ENCODE results near the gene SETSIP. TPM values are rescaled to one million over a fixed set of nuclear protein-coding genes. Genes with fewer than 3 reads are reported as not detected.
"Not testable (repeated sequence)": the region's sequence is repeated elsewhere in the genome, so short reads cannot be mapped to it uniquely, and the experiment has no call there.

SETSIP gene
- total and polyA plus RNA-seq, 2 of the 8 experiments (the other 6 are each of a cell fraction or from before 2014, with no cell fraction given), result 0.14 TPM; not detected in 1

DNA sequence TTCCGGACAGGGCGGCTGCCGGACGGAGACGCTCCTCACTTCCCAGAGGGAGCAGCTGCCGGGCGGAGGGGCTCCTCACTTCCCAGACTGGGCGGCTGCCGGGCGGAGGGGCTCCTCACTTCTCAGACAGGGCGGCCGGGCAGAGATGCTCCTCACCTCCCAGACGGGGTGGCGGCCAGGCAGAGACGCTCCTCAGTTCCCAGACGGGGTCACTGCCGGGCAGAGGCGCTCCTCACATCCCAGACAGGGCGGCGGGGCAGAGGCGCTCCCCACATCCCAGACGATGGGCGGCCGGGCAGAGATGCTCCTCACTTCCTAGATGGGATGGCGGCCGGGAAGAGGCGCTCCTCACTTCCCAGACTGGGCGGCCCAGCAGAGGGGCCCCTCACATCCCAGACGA, 49.2 kb downstream of the SETSIP start:
- H2BK15ac ChIP-seq (ENCODE audit: low read length), result not testable (repeated sequence)

More for the DNA sequence above, 49.2 kb downstream of the SETSIP start:
- H2BK5ac ChIP-seq (ENCODE audit: low read depth, low read length); H4K91ac ChIP-seq (replicated peaks; ENCODE audit: insufficient read length, low read length); H4K5ac ChIP-seq (ENCODE audit: insufficient read length, low read depth, low read length); H3K36me3 ChIP-seq (ENCODE audit: control insufficient read depth in 2 of 4, insufficient read depth in 4 of 4, low read length in 3 of 4); H3K56ac ChIP-seq (replicated peaks; ENCODE audit: insufficient read length, low read depth, low read length); H2BK20ac ChIP-seq (ENCODE audit: low read length); H3K4me3 ChIP-seq (ENCODE audit: extremely low read depth in 1 of 4, insufficient read depth in 2 of 4, low read depth in 3 of 4, low read length in 4 of 4); H3K27ac ChIP-seq (ENCODE audit: low read depth, low read length); H3K23me2 ChIP-seq (ENCODE audit: low read depth, low read length); H3K9me3 ChIP-seq (ENCODE audit: insufficient read depth in 2 of 2, low read depth in 1 of 2, low read length in 1 of 2); H2AFZ ChIP-seq (ENCODE audit: low read length); H2BK120ac ChIP-seq (replicated peaks; ENCODE audit: low read depth, low read length); H2AK5ac ChIP-seq (ENCODE audit: low read depth, low read length); H3K4me2 ChIP-seq (ENCODE audit: insufficient read depth in 1 of 2, low read depth in 2 of 2, low read length in 2 of 2); H3K79me2 ChIP-seq (ENCODE audit: control insufficient read depth in 1 of 2, insufficient read depth in 2 of 2, low read length in 2 of 2); H2BK12ac ChIP-seq (ENCODE audit: low read depth, low read length); FAIRE-seq; H3K9ac ChIP-seq (replicated peaks in 1 of 4; ENCODE audit: extremely low read depth in 1 of 4, low read depth in 3 of 4, low read length in 3 of 4); DNase-seq (ENCODE audit: low read depth in 1 of 2, low spot score in 2 of 2); H3K27me3 ChIP-seq (replicated peaks in 1 of 4; ENCODE audit: control insufficient read depth in 3 of 4, extremely low read depth in 1 of 4, insufficient read depth in 3 of 4, low read length in 3 of 4); H3K14ac ChIP-seq (ENCODE audit: insufficient read length); H3K23ac ChIP-seq (ENCODE audit: insufficient read length); H3K18ac ChIP-seq (ENCODE audit: extremely low read depth, low read length); CTCF ChIA-PET (ENCODE audit: partially characterized antibody); H3K79me1 ChIP-seq (ENCODE audit: low read depth, low read length); H4K20me1 ChIP-seq (replicated peaks in 1 of 2; ENCODE audit: control insufficient read depth in 1 of 2, insufficient read depth in 2 of 2, low read length in 2 of 2); H3K4ac ChIP-seq (replicated peaks; ENCODE audit: insufficient read length, low read depth, low read length); H3K4me1 ChIP-seq (replicated peaks in 1 of 4; ENCODE audit: control insufficient read depth in 3 of 4, insufficient read depth in 4 of 4, low read length in 3 of 4); POLR2A ChIA-PET (ENCODE audit: partially characterized antibody); H4K8ac ChIP-seq (ENCODE audit: extremely low read depth, insufficient read depth, low read length): not testable (repeated sequence)
- WGBS, 2 experiments (ENCODE audit: extremely low coverage in 1 of 2, insufficient coverage in 1 of 2, insufficient read length in 1 of 2, insufficient replicate concordance in 2 of 2, low coverage in 1 of 2, low lambda C conversion rate in 2 of 2, missing lambda C conversion rate in 1 of 2), result 93% methylated on average over 9 of the region's 29 CpGs; no CpG with 5 or more reads in 1 of the 2 experiments

Other genes with a start within 250 kb of the SETSIP start
- 2.9 and 6.1 TPM in 2 replicates for gene TGFBR3, start 189.3 kb downstream of the SETSIP start, total RNA-seq (2021; fragmentation: NEBNext Ultra II Directional; extraction: Animal tissue kit (Norgen Biotek cat#: 25700))
- 1.5 and 2.0 TPM in 2 replicates for gene TGFBR3, start 189.3 kb downstream of the SETSIP start, polyA plus RNA-seq (2011; rRNA removed)
- not detected in 2 replicates for gene BRDT, start 126.0 kb downstream of the SETSIP start, total RNA-seq (2021; fragmentation: NEBNext Ultra II Directional; extraction: Animal tissue kit (Norgen Biotek cat#: 25700))
- 0.08 TPM in 2 replicates for gene BRDT, start 126.0 kb downstream of the SETSIP start, polyA plus RNA-seq (2011; rRNA removed)
- 0.88 TPM in 2 replicates for gene EPHX4, start 45.4 kb downstream of the SETSIP start, total RNA-seq (2021; fragmentation: NEBNext Ultra II Directional; extraction: Animal tissue kit (Norgen Biotek cat#: 25700))
- gene EPHX4, start 45.4 kb downstream of the SETSIP start, polyA plus RNA-seq (2011; rRNA removed), result 0.27 and 0.44 TPM in 2 replicates
- 1.8 and 2.5 TPM in 2 replicates for gene BTBD8, start 4.9 kb upstream of the SETSIP start, total RNA-seq (2021; fragmentation: NEBNext Ultra II Directional; extraction: Animal tissue kit (Norgen Biotek cat#: 25700))
- gene BTBD8, start 4.9 kb upstream of the SETSIP start, polyA plus RNA-seq (2011; rRNA removed), result 0.41 and 0.44 TPM in 2 replicates
- gene C1orf146, start 142.5 kb upstream of the SETSIP start, total RNA-seq (2021; fragmentation: NEBNext Ultra II Directional; extraction: Animal tissue kit (Norgen Biotek cat#: 25700)), result not detected in 2 replicates
- not detected in 2 replicates for gene C1orf146, start 142.5 kb upstream of the SETSIP start, polyA plus RNA-seq (2011; rRNA removed)
- gene GLMN, start 223.6 kb upstream of the SETSIP start, total RNA-seq (2021; fragmentation: NEBNext Ultra II Directional; extraction: Animal tissue kit (Norgen Biotek cat#: 25700)), result 23.8 and 25.0 TPM in 2 replicates
- 2.1 and 5.7 TPM in 2 replicates for gene GLMN, start 223.6 kb upstream of the SETSIP start, polyA plus RNA-seq (2011; rRNA removed)
- gene RPAP2, start 223.6 kb upstream of the SETSIP start, total RNA-seq (2021; fragmentation: NEBNext Ultra II Directional; extraction: Animal tissue kit (Norgen Biotek cat#: 25700)), result 27.5 and 28.4 TPM in 2 replicates
- gene RPAP2, start 223.6 kb upstream of the SETSIP start, polyA plus RNA-seq (2011; rRNA removed), result 3.9 and 7.9 TPM in 2 replicates

Measured in H1 (cell line).